HepG2 (cell line): ENCODE measurements around the gene SPEM2. TPM values are rescaled to one million over a fixed set of nuclear protein-coding genes. Genes with fewer than 3 reads are reported as not detected.

Experiments used
- ATAD3A ChIP-seq: sonication (generic); formaldehyde crosslinking; IDR thresholded peaks from 2 replicates; pipeline ENCODE4 v1.4.0; 2020; ENCODE audit warnings: missing genetic modification reagents
- BRD4 ChIP-seq: sonication (generic); formaldehyde crosslinking; IDR thresholded peaks from 2 replicates; pipeline ENCODE4 v1.4.0; 2020; ENCODE audit warnings: missing genetic modification reagents
- CENPBD1 ChIP-seq: sonication (generic); formaldehyde crosslinking; IDR thresholded peaks from 2 replicates; pipeline ENCODE4 v1.8.0; 2022; ENCODE audit warnings: missing genetic modification reagents, low read depth, mild to moderate bottlenecking, borderline replicate concordance
- DZIP1 ChIP-seq: sonication (generic); formaldehyde crosslinking; IDR thresholded peaks from 2 replicates; pipeline ENCODE4 v1.5.0; 2020; ENCODE audit warnings: mild to moderate bottlenecking, missing genetic modification reagents
- GLMP ChIP-seq: sonication (generic); formaldehyde crosslinking; IDR thresholded peaks from 2 replicates; pipeline ENCODE4 v1.9.0; 2021; ENCODE audit warnings: missing genetic modification reagents, mild to moderate bottlenecking, borderline replicate concordance
- HINFP ChIP-seq: sonication (generic); formaldehyde crosslinking; IDR thresholded peaks from 2 replicates; pipeline ENCODE4 v1.4.0; 2020; ENCODE audit warnings: low read depth, mild to moderate bottlenecking, missing genetic modification reagents
- HNRNPL ChIP-seq: fragments of 200-400 bp; formaldehyde crosslinking; IDR thresholded peaks from 2 replicates; pipeline ENCODE4 v1.6.1; 2017; ENCODE audit warnings: mild to moderate bottlenecking, low read depth, low read length
- IRF9 ChIP-seq: sonication (generic); formaldehyde crosslinking; IDR thresholded peaks from 2 replicates; pipeline ENCODE4 v1.8.0; 2022; ENCODE audit warnings: missing genetic modification reagents, mild to moderate bottlenecking, borderline replicate concordance
- SNAPC4 ChIP-seq: sonication (generic); formaldehyde crosslinking; IDR thresholded peaks from 2 replicates; pipeline ENCODE4 v1.4.0; 2020; ENCODE audit warnings: mild to moderate bottlenecking, missing genetic modification reagents
- ZNF510 ChIP-seq: sonication (generic); formaldehyde crosslinking; IDR thresholded peaks from 2 replicates; pipeline ENCODE4 v1.4.0; 2020; ENCODE audit warnings: low read depth, mild to moderate bottlenecking, missing genetic modification reagents
- ZNF652 ChIP-seq: IDR thresholded peaks from 2 replicates; pipeline ENCODE4 v1.6.1; 2016; ENCODE audit warnings: low read depth, borderline replicate concordance
- ZNF724P ChIP-seq: sonication (generic); formaldehyde crosslinking; IDR thresholded peaks from 2 replicates; pipeline ENCODE4 v1.8.0; 2022; ENCODE audit warnings: missing genetic modification reagents, borderline replicate concordance
- polyA plus RNA-seq, 8 experiments: library from polyadenylated mRNA; depleted of rRNA in 3 of 8; stranded (reverse) in 7 of 8; unstranded in 1 of 8; fragments of >200 nt; fragmentation: Illumina TruSeq in 4 of 8; extraction: Trizol in 4 of 8; gene quantifications; 2 replicates each; pipeline versions ENCODE4 v1.2.1 to v1.2.3, GENCODE V29; 2011 to 2016; ENCODE audit warnings: low read depth in 4 of 8, missing spikeins in 1 of 8, mixed read lengths in 1 of 8; ENCODE audit not compliant: insufficient read depth in 1 of 8
- total RNA-seq, 5 experiments: library from RNA; depleted of rRNA; stranded (reverse); fragments of >200 nt; fragmentation: Illumina TruSeq; extraction: Trizol; gene quantifications; 2 replicates each; pipeline ENCODE4 v1.2.3, GENCODE V29; 2016; ENCODE audit warnings: low read depth in 1 of 5

Gene SPEM2
- total and polyA plus RNA-seq, 2 of the 13 experiments (the other 11 are each of a cell fraction or from before 2014, with no cell fraction given) = not detected

- TF ChIP-seq CENPBD1 = no peak
- TF ChIP-seq GLMP = no peak
- 0 out of 2 replicates have a peak, but pooled peaks have one; percentile 47 for TF ChIP-seq BRD4 (CRISPR knock-in tag)
- TF ChIP-seq ZNF652 = no peak
- TF ChIP-seq ZNF510 = peak; percentile 41; the same call in 1 of the 2 replicates
- TF ChIP-seq IRF9 (CRISPR knock-in tag) = peak; percentile 18; the same call in 1 of the 2 replicates
- TF ChIP-seq ZNF724P (CRISPR knock-in tag) = peak; percentile 62; the same call in 1 of the 2 replicates
- no peak for TF ChIP-seq ATAD3A (CRISPR knock-in tag)
- TF ChIP-seq SNAPC4 = no peak
- no peak for TF ChIP-seq HNRNPL
- no peak for TF ChIP-seq HINFP
- no peak for TF ChIP-seq DZIP1 (CRISPR knock-in tag)
Observed at GRCh38 chr17:7380855-7381683, 44.3 kb upstream of the SPEM2 start, which contains the start of gene TNK1 (continued).
